Thymus (tissue), 11 donors: ENCODE results near the gene CORT. TPM values are rescaled to one million over a fixed set of nuclear protein-coding genes. Genes with fewer than 3 reads are reported as not detected.

Source experiments
- DNase-seq, 9 donors: peaks; one replicate each; pipeline ENCODE4 v3.0.0-alpha.2; 2013; ENCODE audit warnings: low spot score in 9 of 9, low read depth in 6 of 9, missing footprints in 1 of 9
- H3K27ac ChIP-seq, 2 donors: one replicate each; pipeline ENCODE4 v1.5.1; 2013; ENCODE audit warnings: control low read depth in 1 of 2, low read depth in 1 of 2, low read length in 1 of 2, mild to moderate bottlenecking in 1 of 2, moderate library complexity in 1 of 2
- H3K27me3 ChIP-seq, 2 donors: one replicate each; pipeline ENCODE4 v1.5.1; 2013; ENCODE audit warnings: low read length in 1 of 2; ENCODE audit not compliant: control insufficient read depth in 2 of 2, insufficient read depth in 1 of 2
- H3K36me3 ChIP-seq, 2 donors: one replicate each; pipeline ENCODE4 v1.5.1; 2013; ENCODE audit warnings: low read length in 1 of 2, mild to moderate bottlenecking in 1 of 2, moderate library complexity in 1 of 2; ENCODE audit not compliant: control insufficient read depth in 2 of 2, insufficient read depth in 2 of 2
- H3K4me1 ChIP-seq, 2 donors: one replicate each; pipeline ENCODE4 v1.5.1; 2013; ENCODE audit warnings: low read length in 2 of 2; ENCODE audit not compliant: control insufficient read depth in 2 of 2, insufficient read depth in 2 of 2
- H3K4me3 ChIP-seq, 2 donors: one replicate each; pipeline ENCODE4 v1.5.1; 2013; ENCODE audit warnings: low read length in 2 of 2, control low read depth in 1 of 2, mild to moderate bottlenecking in 1 of 2
- H3K9me3 ChIP-seq, 2 donors: one replicate each; pipeline ENCODE4 v1.5.1; 2013; ENCODE audit warnings: low read length in 1 of 2, mild to moderate bottlenecking in 1 of 2; ENCODE audit not compliant: control insufficient read depth in 2 of 2, insufficient read depth in 1 of 2
- WGBS: extraction: QIAGEN DNeasy Blood & Tissue Kit; methylation state at CpG from one replicate; pipeline ENCODE4 v1.1.7; 2013; 5-methylcytosine and 5-hydroxymethylcytosine counted together
- polyA plus RNA-seq: library from polyadenylated mRNA; stranded (reverse); fragments of 200-250 nt; gene quantifications from one replicate; pipeline ENCODE4 v1.2.3, GENCODE V29; 2013
- total RNA-seq: library from RNA; stranded (reverse); fragments of 120-200 nt; gene quantifications from one replicate; pipeline ENCODE4 v1.2.4, GENCODE V29; 2013
- donor health status: healthy.

CORT gene
- total and polyA plus RNA-seq, 2 donors, result 0.24 to 0.71 TPM

DNA sequence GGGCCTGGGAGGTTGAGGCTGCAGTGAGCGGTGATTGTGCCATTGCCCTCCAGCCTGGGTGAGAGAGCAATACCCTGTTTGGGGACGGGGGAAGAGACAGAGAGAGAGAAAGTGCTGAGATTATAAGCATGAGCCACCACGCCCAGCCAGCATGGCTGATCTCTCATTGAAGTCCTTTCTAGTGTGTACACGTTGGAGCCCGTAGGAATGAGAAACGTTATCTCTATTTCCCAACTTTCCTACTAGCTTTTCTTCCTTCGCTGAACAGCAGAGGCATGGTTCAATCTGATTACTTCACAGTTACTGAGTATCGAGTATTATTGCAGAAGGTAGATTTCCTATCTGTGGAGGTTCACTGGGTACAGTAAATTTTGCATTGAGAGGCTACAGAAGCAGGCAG is 29.5 kb downstream of the CORT start:
- peaks cover 8 to 15% of the 10 kb centered on the region in 2 donors for H3K4me1 ChIP-seq
- H3K36me3 ChIP-seq, result no peaks in the 10 kb centered on the region
- H3K27ac ChIP-seq, result no peak overlapping the region
- no peaks in the 10 kb centered on the region for H3K9me3 ChIP-seq
- no peak for DNase-seq
- H3K27me3 ChIP-seq, result no peaks in the 10 kb centered on the region
- no peak overlapping the region for H3K4me3 ChIP-seq
- WGBS, result 84% methylated on average over 8 of the region's 8 CpGs

DNA sequence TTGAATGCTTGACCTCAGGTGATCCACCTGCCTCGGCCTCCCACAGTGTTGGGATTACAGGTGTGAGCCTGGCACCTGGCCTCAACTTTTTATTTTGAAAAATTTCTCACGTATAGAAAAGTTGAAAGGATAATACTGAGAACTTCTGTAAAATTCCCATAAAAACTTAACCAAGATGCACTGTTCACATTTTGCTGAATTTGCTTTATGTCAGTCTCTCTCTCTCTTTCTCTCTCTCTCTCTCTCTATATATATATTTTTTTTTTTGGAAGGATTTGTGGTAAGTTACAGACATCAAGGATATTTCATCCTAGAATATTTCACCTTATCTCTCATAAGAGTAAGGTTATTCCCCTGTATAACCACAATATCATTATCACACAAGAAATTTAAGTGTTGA is 30.8 kb downstream of the CORT start:
- peaks cover 6 to 8% of the 10 kb centered on the region in 2 donors for H3K4me1 ChIP-seq
- no peak for DNase-seq
- WGBS, result 90% methylated on average over 2 of the region's 2 CpGs
- no peaks in the 10 kb centered on the region for H3K9me3 ChIP-seq
- no peaks in the 10 kb centered on the region for H3K27me3 ChIP-seq
- H3K27ac ChIP-seq, result no peak overlapping the region
- no peak overlapping the region for H3K4me3 ChIP-seq
- H3K36me3 ChIP-seq, result no peaks in the 10 kb centered on the region

DNA sequence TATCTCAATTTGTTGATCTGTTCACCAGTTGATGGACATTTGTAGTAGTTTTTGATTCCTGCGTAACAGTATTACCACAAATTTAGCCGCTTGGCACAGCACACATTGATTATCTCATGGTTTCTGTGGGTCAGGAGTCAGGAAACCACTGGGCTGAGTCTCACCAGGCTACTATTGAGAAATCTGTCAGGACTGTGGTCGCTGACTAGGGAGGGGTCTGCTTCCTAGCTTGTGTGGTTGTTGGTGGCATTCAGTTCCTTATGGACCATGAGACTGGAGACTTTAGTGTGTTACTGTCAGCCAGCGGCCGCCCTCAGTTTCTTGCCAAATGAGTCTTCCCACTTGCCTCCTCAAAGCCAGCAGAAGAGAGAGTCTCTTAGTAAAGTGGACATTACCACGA is 34.7 kb downstream of the CORT start:
- H3K27me3 ChIP-seq, result no peaks in the 10 kb centered on the region
- H3K36me3 ChIP-seq, result peaks cover 0 to 2% of the 10 kb centered on the region in 2 donors
- H3K9me3 ChIP-seq, result no peaks in the 10 kb centered on the region
- no peak overlapping the region for H3K27ac ChIP-seq
- no peak for DNase-seq
- WGBS, result 97% methylated on average over 6 of the region's 6 CpGs
- H3K4me3 ChIP-seq, result no peak overlapping the region
- no peaks in the 10 kb centered on the region for H3K4me1 ChIP-seq

DNA sequence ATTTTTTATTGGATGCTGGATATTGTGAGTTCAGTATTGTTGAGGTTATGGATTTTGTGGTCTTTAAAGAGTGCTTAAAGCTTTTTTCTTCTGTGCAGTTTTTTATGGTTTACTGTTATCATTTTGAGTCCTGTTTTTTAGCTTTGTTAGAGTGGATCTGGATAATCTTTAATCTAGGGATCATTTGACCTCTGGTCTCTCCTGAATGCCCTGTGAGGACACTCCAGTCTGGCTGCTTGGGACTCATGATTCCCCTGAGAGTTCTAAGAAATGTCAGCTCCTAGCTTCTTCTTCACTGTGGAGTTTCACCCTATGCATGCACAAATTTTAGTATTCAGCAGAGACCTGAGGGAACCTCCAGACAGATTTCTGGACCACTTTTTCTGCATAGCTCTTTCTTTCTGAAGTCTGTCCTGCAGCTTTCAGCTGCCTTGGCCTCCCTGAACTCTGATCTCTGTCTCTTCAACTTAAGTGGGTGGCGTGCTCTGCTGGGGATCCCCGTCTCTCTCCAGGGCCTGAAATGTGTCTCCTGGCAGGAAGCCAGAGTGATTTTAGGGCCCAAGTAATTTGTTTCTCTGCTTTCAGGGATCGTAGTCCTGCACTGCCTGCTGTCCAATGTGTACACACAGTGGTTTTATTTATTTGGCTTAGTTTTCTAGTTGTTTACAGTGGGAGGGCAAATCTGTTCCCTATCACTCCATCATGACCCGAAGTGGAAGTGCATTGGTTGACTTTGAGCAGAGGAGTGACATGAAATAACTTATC is 39.6 kb downstream of the CORT start:
- Histone ChIP-seq H3K9me3 (no peaks in the 10 kb centered on the region), H3K4me1 (peaks cover 0 to 2% of the 10 kb centered on the region in 2 donors), H3K4me3 (no peak overlapping the region), H3K27ac (no peak overlapping the region), H3K27me3 (no peaks in the 10 kb centered on the region), H3K36me3 (peaks cover 0 to 3% of the 10 kb centered on the region in 2 donors)
- WGBS, result 70% methylated on average over 4 of the region's 4 CpGs
- no peak for DNase-seq

DNA sequence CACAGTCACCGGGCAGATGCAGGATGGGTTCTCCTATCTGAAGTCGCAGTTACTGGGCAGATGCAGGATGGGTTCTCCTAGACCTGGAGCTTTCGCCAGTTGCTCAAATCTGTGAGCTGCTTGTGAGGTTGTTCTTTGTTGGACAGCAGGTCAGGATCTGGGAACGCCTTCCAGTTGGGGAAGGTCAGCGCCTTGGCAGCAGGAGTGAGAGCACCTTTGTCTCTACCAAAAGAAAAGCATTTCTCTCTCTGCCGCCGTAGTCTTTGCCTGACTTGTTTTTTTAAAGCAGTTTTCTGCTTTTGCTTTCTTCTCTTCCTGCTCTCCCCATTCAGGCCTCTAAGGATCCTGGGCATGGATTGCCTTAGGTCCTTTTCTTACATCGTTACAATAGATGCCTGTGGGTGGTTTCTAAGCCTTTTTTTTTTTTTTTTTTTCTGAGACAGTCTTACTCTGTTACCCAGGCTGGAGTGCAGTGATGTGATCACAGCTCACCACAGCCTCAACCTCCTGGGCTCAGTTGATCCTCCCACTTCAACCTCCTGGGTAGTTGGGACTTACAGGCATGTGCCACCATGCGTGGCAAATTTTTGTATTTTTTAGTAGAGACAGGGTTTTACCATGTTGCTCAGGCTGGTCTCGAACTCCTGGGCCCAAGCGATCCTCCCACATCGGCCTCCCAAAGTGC is 40.6 kb downstream of the CORT start:
- Histone ChIP-seq H3K36me3 (peaks cover 0 to 3% of the 10 kb centered on the region in 2 donors), H3K27ac (no peak overlapping the region), H3K9me3 (no peaks in the 10 kb centered on the region), H3K4me3 (no peak overlapping the region), H3K27me3 (no peaks in the 10 kb centered on the region), H3K4me1 (peaks cover 7 to 12% of the 10 kb centered on the region in 2 donors)
- WGBS, result 89% methylated on average over 12 of the region's 12 CpGs
- no peak for DNase-seq

DNA sequence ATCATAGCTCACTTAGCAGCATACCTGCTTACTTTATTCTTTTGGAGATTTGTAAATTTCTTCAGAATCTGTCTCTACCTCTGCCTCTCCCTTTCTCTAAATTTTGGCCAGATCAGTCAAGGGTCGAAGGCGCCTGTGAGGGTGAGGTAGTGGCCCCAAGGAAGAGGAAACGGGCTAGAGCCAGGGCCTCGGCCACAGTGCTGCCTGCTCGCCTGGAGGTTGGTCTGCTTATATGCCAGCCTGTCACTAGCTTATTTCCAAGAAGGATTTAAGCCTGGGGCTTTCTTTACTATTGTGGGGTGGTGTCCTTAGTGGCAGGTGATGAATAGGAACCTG is 44.6 kb downstream of the CORT start:
- H3K27me3 ChIP-seq, result no peaks in the 10 kb centered on the region
- peaks cover 8 to 23% of the 10 kb centered on the region in 2 donors for H3K4me1 ChIP-seq
- WGBS, result 93% methylated on average over 5 of the region's 5 CpGs
- DNase-seq, result no peak
- H3K36me3 ChIP-seq, result peaks cover 0 to 7% of the 10 kb centered on the region in 2 donors
- no peaks in the 10 kb centered on the region for H3K9me3 ChIP-seq
- H3K4me3 ChIP-seq, result no peak overlapping the region
- H3K27ac ChIP-seq, result no peak overlapping the region

DNA sequence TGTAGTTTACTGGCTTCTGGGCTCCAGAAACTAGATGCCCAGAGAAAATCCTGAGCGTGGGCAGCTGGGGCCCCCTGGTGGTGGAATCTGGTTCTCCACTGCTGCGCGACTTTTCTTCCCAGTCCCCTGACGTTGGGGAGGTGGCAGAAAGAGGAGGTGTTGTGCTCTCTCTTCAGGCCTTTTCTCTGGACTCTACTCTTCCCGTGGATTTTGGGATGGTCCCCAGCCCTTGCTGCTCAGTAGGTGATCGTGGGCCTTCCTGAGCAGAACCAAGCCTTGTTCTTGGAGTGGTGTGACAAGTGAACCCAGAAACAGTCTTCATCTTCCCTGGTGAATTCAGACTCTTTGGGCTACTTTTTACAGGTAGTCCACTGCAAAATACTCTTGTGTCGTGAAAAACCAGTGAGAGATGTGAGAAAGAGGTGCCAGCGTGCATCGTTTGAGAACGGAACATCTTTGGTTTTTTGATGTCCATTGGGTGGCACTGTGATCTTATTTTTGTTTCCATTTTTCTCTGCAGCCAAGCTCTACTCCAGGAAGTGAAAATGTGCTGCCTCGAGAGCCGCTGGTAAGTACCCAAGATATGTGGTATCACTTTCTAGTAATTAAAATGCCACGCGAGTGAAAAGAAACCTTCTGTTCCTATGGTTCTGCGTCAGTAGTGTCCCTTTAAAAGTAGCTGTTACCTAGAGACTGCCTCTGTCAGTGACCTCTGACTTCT is 45.1 kb downstream of the CORT start:
- 3% methylated on average over 15 of the region's 15 CpGs for WGBS
- Histone ChIP-seq H3K4me3 (peak overlapping the region; percentile 32 to 38), H3K27ac (peak overlapping the region; percentile 83 to 88), H3K4me1 (peaks cover 9 to 26% of the 10 kb centered on the region in 2 donors), H3K27me3 (no peaks in the 10 kb centered on the region), H3K36me3 (peaks cover 0 to 5% of the 10 kb centered on the region in 2 donors), H3K9me3 (no peaks in the 10 kb centered on the region)
- peak in 5 of 9 donors; percentile 62 to 87 (median 72) for DNase-seq

DNA sequence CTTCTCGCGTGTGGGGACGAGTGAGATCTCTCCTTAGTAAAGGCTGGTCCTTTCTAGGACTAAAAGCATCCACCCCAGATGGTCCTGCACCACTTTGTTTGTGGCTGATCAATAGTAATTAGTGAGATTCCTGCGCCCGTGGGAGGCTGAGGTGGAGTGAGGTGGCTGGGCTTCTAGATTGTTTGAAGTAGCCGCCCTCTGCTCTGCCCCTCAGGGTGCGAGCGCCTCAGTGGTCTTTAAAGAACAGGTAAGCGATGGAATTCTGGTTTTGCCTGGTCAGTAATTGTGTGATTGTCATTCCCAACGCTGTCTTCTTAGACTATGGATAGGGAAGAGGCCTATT is 45.6 kb downstream of the CORT start:
- H3K4me3 ChIP-seq, result peak overlapping the region; percentile 9 to 32

DNA sequence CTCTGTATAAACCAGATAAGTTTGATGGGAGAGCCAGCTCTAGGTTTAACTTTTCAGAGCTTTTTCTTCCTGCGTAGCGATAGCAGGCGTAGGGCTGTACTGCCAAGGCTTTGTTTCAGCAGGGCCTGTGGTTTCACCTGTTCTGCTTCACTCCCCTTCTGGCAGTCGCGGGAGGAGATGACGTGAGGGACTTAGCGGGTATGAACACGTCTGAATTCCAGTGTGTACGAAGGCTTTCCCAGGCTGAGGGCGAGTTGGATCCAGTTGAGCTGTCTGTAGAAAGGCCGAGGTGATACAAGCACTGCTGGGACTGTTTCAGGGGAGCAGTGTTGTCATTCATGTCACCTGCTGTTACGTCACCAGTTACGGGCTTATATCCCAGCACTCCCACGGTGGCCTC is 46.1 kb downstream of the CORT start:
- Histone ChIP-seq H3K36me3 (peaks cover 0 to 5% of the 10 kb centered on the region in 2 donors), H3K27me3 (no peaks in the 10 kb centered on the region), H3K9me3 (no peaks in the 10 kb centered on the region), H3K27ac (peak overlapping the region; percentile 83 to 88), H3K4me3 (no peak overlapping the region), H3K4me1 (peaks cover 17 to 31% of the 10 kb centered on the region in 2 donors)
- 62% methylated on average over 14 of the region's 14 CpGs for WGBS
- DNase-seq, result peak in 2 of 9 donors; percentile 25 to 71

More for the DNA sequence above, 45.6 kb downstream of the CORT start:
- Histone ChIP-seq H3K27ac (peak overlapping the region; percentile 83 to 88), H3K27me3 (no peaks in the 10 kb centered on the region), H3K36me3 (peaks cover 0 to 5% of the 10 kb centered on the region in 2 donors), H3K9me3 (no peaks in the 10 kb centered on the region), H3K4me1 (peaks cover 14 to 28% of the 10 kb centered on the region in 2 donors)
- WGBS, result 93% methylated on average over 10 of the region's 10 CpGs
- no peak for DNase-seq
